ENCODE results near the gene MRPL23. TPM values are rescaled to one million over a fixed set of nuclear protein-coding genes. Genes with fewer than 3 reads are reported as not detected.

Gene MRPL23
- polyA plus RNA-seq, 1 experiment = 39.8 TPM

- H3K4me3 ChIP-seq (ENCODE audit: low read depth, low read length) = no peak overlapping the region
- no peak for TF ChIP-seq CTCF (IDR thresholded peaks at IDR 0.05; ENCODE audit: insufficient read depth, low read depth, low read length)
- CTCF ChIA-PET = interaction anchor here (1.6 kb wide), 1 partner anchor 99 kb away, joined by 3 read pairs; no protein-coding TSS in a partner anchor
- POLR2A ChIA-PET = no interaction called here
- H3K36me3 ChIP-seq (ENCODE audit: control insufficient read depth, insufficient read depth, low read length) = no peaks in the 10 kb centered on the region
- H3K27me3 ChIP-seq (ENCODE audit: control insufficient read depth, insufficient read depth, low read length) = no peaks in the 10 kb centered on the region
- no peak for DNase-seq (ENCODE audit: low read depth)
Measured at GRCh38 chr11:1932105-1932480, 15.0 kb upstream of the MRPL23 start.

- ChIA-PET CTCF (interaction anchor here (1.6 kb wide), 1 partner anchor 100 kb away, joined by 3 read pairs; no protein-coding TSS in a partner anchor), POLR2A (no interaction called here)
- TF ChIP-seq CTCF (IDR thresholded peaks at IDR 0.05; ENCODE audit: insufficient read depth, low read depth, low read length) = no peak
- Histone ChIP-seq H3K27me3 (ENCODE audit: control insufficient read depth, insufficient read depth, low read length) (no peaks in the 10 kb centered on the region), H3K4me3 (ENCODE audit: low read depth, low read length) (no peak overlapping the region), H3K36me3 (ENCODE audit: control insufficient read depth, insufficient read depth, low read length) (no peaks in the 10 kb centered on the region)
- DNase-seq (ENCODE audit: low read depth) = no peak
Measured at GRCh38 chr11:1932681-1933080, 14.5 kb upstream of the MRPL23 start.

- TF ChIP-seq CTCF (IDR thresholded peaks at IDR 0.05; ENCODE audit: insufficient read depth, low read depth, low read length) = no peak
- H3K27me3 ChIP-seq (ENCODE audit: control insufficient read depth, insufficient read depth, low read length) = no peaks in the 10 kb centered on the region
- POLR2A ChIA-PET = interaction anchor here (0.6 kb wide), 2 partner anchors 28 to 443 kb away, joined by 3 to 8 read pairs; no protein-coding TSS in a partner anchor
- DNase-seq (ENCODE audit: low read depth) = no peak
- H3K36me3 ChIP-seq (ENCODE audit: control insufficient read depth, insufficient read depth, low read length) = no peaks in the 10 kb centered on the region
- no peak overlapping the region for H3K4me3 ChIP-seq (ENCODE audit: low read depth, low read length)
- CTCF ChIA-PET = interaction anchor here (1.2 kb wide), 1 partner anchor 51 kb away, joined by 5 read pairs; no protein-coding TSS in a partner anchor
Measured at GRCh38 chr11:1933416-1934334, 13.5 kb upstream of the MRPL23 start.

DNA sequence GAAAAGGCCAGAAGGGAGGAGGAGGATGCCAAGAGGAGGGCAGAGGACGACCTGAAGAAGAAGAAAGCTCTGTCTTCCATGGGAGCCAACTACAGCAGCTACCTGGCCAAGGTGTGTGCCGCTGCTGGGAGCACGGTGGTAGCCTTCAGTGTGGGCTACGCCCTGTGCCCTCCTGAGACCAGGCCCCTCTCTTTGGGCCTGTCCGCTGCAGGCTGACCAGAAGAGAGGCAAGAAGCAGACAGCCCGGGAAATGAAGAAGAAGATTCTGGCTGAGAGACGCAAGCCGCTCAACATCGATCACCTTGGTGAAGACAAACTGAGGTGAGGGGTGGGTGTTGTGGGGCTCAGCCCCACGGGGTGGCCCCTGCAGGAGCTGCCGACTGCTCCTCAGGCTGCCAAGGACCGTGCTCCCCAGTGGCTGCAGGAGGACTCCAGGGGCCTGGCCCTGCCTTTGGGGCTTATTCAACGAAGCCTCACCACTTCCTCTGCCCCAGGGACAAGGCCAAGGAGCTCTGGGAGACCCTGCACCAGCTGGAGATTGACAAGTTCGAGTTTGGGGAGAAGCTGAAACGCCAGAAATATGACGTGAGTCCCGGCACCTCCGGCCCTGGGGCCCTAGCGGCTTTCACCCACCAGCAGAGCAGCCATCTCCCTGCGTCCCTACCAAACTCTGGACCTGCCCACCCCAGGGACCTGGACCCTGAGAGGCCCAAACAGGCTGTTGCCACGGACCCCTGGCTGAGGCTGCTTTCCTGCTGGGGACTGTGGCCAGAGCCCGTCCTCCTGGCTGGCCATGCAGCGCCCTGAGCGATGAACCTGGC is 12.6 kb upstream of the MRPL23 start:
- no peak for TF ChIP-seq CTCF (IDR thresholded peaks at IDR 0.05; ENCODE audit: insufficient read depth, low read depth, low read length)
- DNase-seq (ENCODE audit: low read depth) = no peak
- CTCF ChIA-PET = interaction anchor here (1.2 to 1.8 kb wide), 2 partner anchors 52 to 241 kb away, joined by 5 read pairs; no protein-coding TSS in a partner anchor
- Histone ChIP-seq H3K27me3 (ENCODE audit: control insufficient read depth, insufficient read depth, low read length) (no peaks in the 10 kb centered on the region), H3K36me3 (ENCODE audit: control insufficient read depth, insufficient read depth, low read length) (no peaks in the 10 kb centered on the region), H3K4me3 (ENCODE audit: low read depth, low read length) (no peak overlapping the region)
- POLR2A ChIA-PET = interaction anchor here (0.6 kb wide), 1 partner anchor 29 kb away, joined by 3 read pairs; no protein-coding TSS in a partner anchor

Measured in BJ (cell line).